Smooth muscle cell (in vitro differentiated cells): ENCODE results near the gene PRUNE1. TPM values are rescaled to one million over a fixed set of nuclear protein-coding genes. Genes with fewer than 3 reads are reported as not detected.

ENCODE experiments used
- DNase-seq: peaks from one replicate; lab custom pipeline; 2025; ENCODE audit not compliant: unreplicated experiment; lab: John Stamatoyannopoulos, UW
- H2AFZ ChIP-seq: fragments of 200-600 bp; sonication (generic); 2 replicates; pipeline ENCODE4 v1.6.0; 2016; ENCODE audit warnings: antibody characterized with exemption, low read depth, mild to moderate bottlenecking
- H3F3A ChIP-seq: fragments of 200-600 bp; sonication (generic); 2 replicates; pipeline ENCODE4 v1.6.0; 2017; ENCODE audit warnings: antibody characterized with exemption, low read depth
- H3K27ac ChIP-seq: fragments of 200-600 bp; sonication (generic); 2 replicates; pipeline ENCODE4 v1.5.1; 2016; ENCODE audit warnings: low read depth, mild to moderate bottlenecking
- H3K27me3 ChIP-seq: fragments of 200-600 bp; sonication (generic); 2 replicates; pipeline ENCODE4 v1.6.1; 2016; ENCODE audit warnings: low read depth, mild to moderate bottlenecking
- H3K36me3 ChIP-seq: fragments of 200-600 bp; sonication (generic); 2 replicates; pipeline ENCODE4 v1.5.1; 2016; ENCODE audit warnings: low read depth
- H3K4me1 ChIP-seq: fragments of 200-600 bp; sonication (generic); 2 replicates; pipeline ENCODE4 v1.5.1; 2016; ENCODE audit warnings: low read depth
- H3K4me2 ChIP-seq: fragments of 200-600 bp; sonication (generic); 2 replicates; pipeline ENCODE4 v1.6.0; 2016; ENCODE audit warnings: mild to moderate bottlenecking
- H3K4me3 ChIP-seq: fragments of 200-600 bp; sonication (generic); 2 replicates; pipeline ENCODE4 v1.5.1; 2016; ENCODE audit warnings: mild to moderate bottlenecking
- H3K79me2 ChIP-seq: fragments of 200-600 bp; sonication (generic); 2 replicates; pipeline ENCODE4 v1.6.0; 2016; ENCODE audit warnings: low read depth, mild to moderate bottlenecking
- H3K9ac ChIP-seq: fragments of 200-600 bp; sonication (generic); 2 replicates; pipeline ENCODE4 v1.6.0; 2016; ENCODE audit warnings: low read depth
- H3K9me3 ChIP-seq: fragments of 200-600 bp; sonication (generic); replicated peaks from 2 replicates; pipeline ENCODE4 v1.5.1; 2016; ENCODE audit warnings: low read depth
- H4K20me1 ChIP-seq: fragments of 200-600 bp; sonication (generic); 2 replicates; pipeline ENCODE4 v1.6.0; 2016; ENCODE audit warnings: low read depth
- WGBS: methylation state at CpG from one replicate; pipeline ENCODE4 v1.1.7; 2016; ENCODE audit warnings: low lambda C conversion rate; 5-methylcytosine and 5-hydroxymethylcytosine counted together
- polyA plus RNA-seq: library from polyadenylated mRNA; unstranded; fragments of >200 nt; fragmentation: Nextera tagmentation; extraction: Ambion mirVana; gene quantifications from 2 replicates; pipeline ENCODE4 v1.2.1, GENCODE V29; 2016
- total RNA-seq: library from RNA; depleted of rRNA; stranded (reverse); fragments of >200 nt; gene quantifications from 2 replicates; pipeline ENCODE4 v1.2.3, GENCODE V29; 2014
- TF ChIP-seq, protein P1 (sequence below): fragments of 200-600 bp; sonication (generic); IDR thresholded peaks from 2 replicates; pipeline ENCODE4 v1.5.1; 2017; ENCODE audit warnings: borderline replicate concordance, mild to moderate bottlenecking, antibody characterized with exemption; ENCODE audit not compliant: insufficient read depth, poor library complexity, severe bottlenecking

Gene PRUNE1
- total and polyA plus RNA-seq, 2 experiments from 2014 or later: 15.2 to 19.5 TPM

DNA sequence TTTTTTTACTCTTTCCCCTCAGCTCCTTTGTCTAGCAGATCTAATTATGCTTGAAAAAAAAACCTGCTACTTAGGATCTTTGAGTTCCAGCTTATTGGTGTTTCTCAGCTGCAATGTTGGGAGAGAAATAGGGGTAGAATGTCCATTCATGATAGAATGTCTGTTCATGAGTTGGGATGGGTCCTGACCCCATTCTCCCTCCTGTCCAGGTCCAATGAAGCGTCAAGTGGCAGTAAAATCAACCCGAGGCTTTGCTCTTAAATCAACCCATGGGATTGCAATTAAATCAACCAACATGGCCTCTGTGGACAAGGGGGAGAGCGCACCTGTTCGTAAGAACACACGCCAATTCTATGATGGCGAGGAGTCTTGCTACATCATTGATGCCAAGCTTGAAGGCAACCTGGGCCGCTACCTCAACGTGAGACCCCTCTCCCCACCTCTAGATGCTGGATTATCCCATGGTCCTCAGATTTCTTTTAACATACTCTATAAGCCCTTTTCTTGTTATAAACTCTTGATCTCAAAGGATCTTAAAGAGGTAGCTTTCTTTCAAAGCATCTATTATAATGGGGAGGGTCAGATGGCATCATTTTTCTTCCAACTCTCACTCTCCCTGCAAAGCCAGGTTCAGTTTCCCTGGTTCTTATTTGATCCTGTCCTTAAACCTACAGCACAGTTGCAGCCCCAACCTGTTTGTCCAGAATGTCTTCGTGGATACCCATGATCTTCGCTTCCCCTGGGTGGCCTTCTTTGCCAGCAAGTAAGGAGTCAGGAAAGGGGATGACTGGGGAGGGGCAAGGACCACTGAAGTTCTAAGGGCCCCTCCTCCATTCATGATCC, 44.7 kb upstream of the PRUNE1 start:
- Histone ChIP-seq H3K4me3 (no peak overlapping the region), H3K79me2 (peaks cover 2% of the 10 kb centered on the region), H3K4me2 (no peak overlapping the region), H3K27me3 (no peaks in the 10 kb centered on the region), H3K36me3 (peaks cover 4% of the 10 kb centered on the region), H3K9ac (no peak overlapping the region), H3K4me1 (no peaks in the 10 kb centered on the region), H3F3A (peaks cover 18% of the 10 kb centered on the region), H3K27ac (no peak overlapping the region), H3K9me3 (no peaks in the 10 kb centered on the region), H2AFZ (no peak overlapping the region), H4K20me1 (peaks cover 7% of the 10 kb centered on the region)
- WGBS: 94% methylated on average over 10 of the region's 10 CpGs
- TF ChIP-seq, protein P1, sequence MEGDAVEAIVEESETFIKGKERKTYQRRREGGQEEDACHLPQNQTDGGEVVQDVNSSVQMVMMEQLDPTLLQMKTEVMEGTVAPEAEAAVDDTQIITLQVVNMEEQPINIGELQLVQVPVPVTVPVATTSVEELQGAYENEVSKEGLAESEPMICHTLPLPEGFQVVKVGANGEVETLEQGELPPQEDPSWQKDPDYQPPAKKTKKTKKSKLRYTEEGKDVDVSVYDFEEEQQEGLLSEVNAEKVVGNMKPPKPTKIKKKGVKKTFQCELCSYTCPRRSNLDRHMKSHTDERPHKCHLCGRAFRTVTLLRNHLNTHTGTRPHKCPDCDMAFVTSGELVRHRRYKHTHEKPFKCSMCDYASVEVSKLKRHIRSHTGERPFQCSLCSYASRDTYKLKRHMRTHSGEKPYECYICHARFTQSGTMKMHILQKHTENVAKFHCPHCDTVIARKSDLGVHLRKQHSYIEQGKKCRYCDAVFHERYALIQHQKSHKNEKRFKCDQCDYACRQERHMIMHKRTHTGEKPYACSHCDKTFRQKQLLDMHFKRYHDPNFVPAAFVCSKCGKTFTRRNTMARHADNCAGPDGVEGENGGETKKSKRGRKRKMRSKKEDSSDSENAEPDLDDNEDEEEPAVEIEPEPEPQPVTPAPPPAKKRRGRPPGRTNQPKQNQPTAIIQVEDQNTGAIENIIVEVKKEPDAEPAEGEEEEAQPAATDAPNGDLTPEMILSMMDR: no peak
- DNase-seq: no peak

DNA sequence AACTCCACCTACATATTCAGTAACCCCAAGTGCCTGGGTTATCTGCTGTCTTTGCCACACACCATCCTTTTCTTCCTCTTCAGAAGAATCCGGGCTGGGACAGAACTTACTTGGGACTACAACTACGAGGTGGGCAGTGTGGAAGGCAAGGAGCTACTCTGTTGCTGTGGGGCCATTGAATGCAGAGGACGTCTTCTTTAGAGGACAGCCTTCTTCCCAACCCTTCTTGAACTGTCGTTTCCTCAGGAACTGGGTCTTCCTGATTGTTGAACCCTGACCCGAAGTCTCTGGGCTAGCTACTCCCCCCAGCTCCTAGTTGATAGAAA, 44.1 kb upstream of the PRUNE1 start:
- TF ChIP-seq, protein P1: no peak
- Histone ChIP-seq H3K4me2 (no peak overlapping the region), H3K36me3 (peaks cover 4% of the 10 kb centered on the region), H3K4me1 (no peaks in the 10 kb centered on the region), H3K9ac (no peak overlapping the region), H3K27me3 (no peaks in the 10 kb centered on the region), H3F3A (peaks cover 18% of the 10 kb centered on the region), H3K79me2 (peaks cover 7% of the 10 kb centered on the region), H3K4me3 (no peak overlapping the region), H2AFZ (no peak overlapping the region), H3K9me3 (no peaks in the 10 kb centered on the region), H3K27ac (no peak overlapping the region), H4K20me1 (peaks cover 13% of the 10 kb centered on the region)
- WGBS: 96% methylated on average over 5 of the region's 5 CpGs
- no peak for DNase-seq

DNA sequence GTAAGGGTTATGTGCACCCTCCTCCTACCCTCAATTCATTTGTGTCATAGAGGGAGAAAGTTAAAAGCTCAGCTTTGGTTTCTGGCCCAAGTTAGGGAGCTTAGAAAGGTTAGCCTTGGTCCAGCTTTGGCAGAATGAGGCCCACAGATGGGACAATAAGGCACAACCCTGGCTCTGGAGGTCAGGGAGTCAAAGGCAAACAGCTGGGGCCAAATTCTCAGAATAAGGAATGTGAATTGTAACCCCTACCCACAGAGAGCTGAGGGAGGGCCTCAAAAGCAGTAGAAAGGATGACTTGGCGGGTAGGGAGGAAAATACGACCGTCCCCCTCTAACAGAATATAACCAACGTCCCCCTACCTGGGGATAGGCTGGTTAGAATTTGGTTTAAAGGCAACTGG, 42.6 kb upstream of the PRUNE1 start:
- TF ChIP-seq, protein P1: no peak
- H3K4me2 ChIP-seq: no peak overlapping the region
- no peaks in the 10 kb centered on the region for H3K4me1 ChIP-seq
- H3K27ac ChIP-seq: no peak overlapping the region
- H3K36me3 ChIP-seq: no peaks in the 10 kb centered on the region
- H3K79me2 ChIP-seq: peaks cover 22% of the 10 kb centered on the region
- H4K20me1 ChIP-seq: peaks cover 28% of the 10 kb centered on the region
- DNase-seq: no peak
- no peak overlapping the region for H3K9ac ChIP-seq
- H3F3A ChIP-seq: peaks cover 18% of the 10 kb centered on the region
- H2AFZ ChIP-seq: no peak overlapping the region
- no peak overlapping the region for H3K4me3 ChIP-seq
- WGBS: 98% methylated on average over 4 of the region's 4 CpGs
- H3K27me3 ChIP-seq: no peaks in the 10 kb centered on the region
- H3K9me3 ChIP-seq: no peaks in the 10 kb centered on the region

DNA sequence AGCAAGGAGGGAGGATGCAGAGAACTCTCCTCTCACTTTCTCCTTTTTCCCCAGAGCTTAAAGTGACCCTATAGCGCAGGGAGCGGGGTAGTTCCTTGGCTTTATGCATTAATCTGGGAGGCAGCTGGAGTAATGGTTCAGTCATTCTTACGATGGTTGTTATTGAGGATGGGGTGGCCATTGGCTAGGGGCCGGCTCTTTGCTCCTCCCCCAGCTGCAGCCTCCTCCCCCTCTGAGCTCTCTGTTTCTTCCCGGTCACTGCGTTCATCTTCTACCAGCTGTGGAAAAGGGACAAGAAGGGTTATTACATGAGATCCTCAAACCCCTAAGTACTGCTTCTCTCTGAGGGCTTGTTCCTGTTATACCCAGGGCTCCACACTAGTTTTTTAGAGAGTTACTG, 42.2 kb upstream of the PRUNE1 start:
- 90% methylated on average over 6 of the region's 6 CpGs for WGBS
- Histone ChIP-seq H3K27ac (no peak overlapping the region), H3K27me3 (no peaks in the 10 kb centered on the region), H3K36me3 (no peaks in the 10 kb centered on the region), H3K4me1 (peaks cover 2% of the 10 kb centered on the region), H2AFZ (no peak overlapping the region), H4K20me1 (peaks cover 32% of the 10 kb centered on the region), H3F3A (peaks cover 18% of the 10 kb centered on the region), H3K79me2 (peaks cover 26% of the 10 kb centered on the region), H3K4me2 (no peak overlapping the region), H3K9me3 (no peaks in the 10 kb centered on the region), H3K9ac (no peak overlapping the region), H3K4me3 (no peak overlapping the region)
- DNase-seq: no peak
- TF ChIP-seq, protein P1: no peak
